GM18505 (cell line): ENCODE results near the gene SCUBE1.

Experiments used
- ATAC-seq: cut with Tn5 transposase; IDR thresholded peaks from one replicate; pipeline ENCODE4 v1.9.1; 2021; ENCODE audit not compliant: unreplicated experiment
- POLR2A ChIP-seq: IDR thresholded peaks from 4 replicates; pipeline ENCODE4 v1.6.1; 2011; ENCODE audit warnings: borderline replicate concordance; ENCODE audit not compliant: insufficient read depth, insufficient read length; ENCODE audit errors: extremely low read depth

SCUBE1 gene

GRCh38 chr22:43177479-43177878 is 165.7 kb downstream of the SCUBE1 start:
- TF ChIP-seq POLR2A, result no peak
- ATAC-seq, result no peak

- ATAC-seq, result no peak
- TF ChIP-seq POLR2A, result no peak
Measured at GRCh38 chr22:43176090-43176489, 167.1 kb downstream of the SCUBE1 start.

- no peak for TF ChIP-seq POLR2A
- no peak for ATAC-seq
Measured at GRCh38 chr22:43174941-43175531, 168.1 kb downstream of the SCUBE1 start.

GRCh38 chr22:43173976-43174720 is 169.0 kb downstream of the SCUBE1 start:
- ATAC-seq, result no peak
- no peak for TF ChIP-seq POLR2A

- no peak for TF ChIP-seq POLR2A
- ATAC-seq, result no peak
Measured at GRCh38 chr22:43173566-43173965, 169.6 kb downstream of the SCUBE1 start.

- ATAC-seq, result no peak
- no peak for TF ChIP-seq POLR2A
Measured at GRCh38 chr22:43172191-43172590, 171.0 kb downstream of the SCUBE1 start.

- no peak for ATAC-seq
- TF ChIP-seq POLR2A, result no peak
Measured at GRCh38 chr22:43171607-43172006, 171.6 kb downstream of the SCUBE1 start.

- ATAC-seq, result no peak
- TF ChIP-seq POLR2A, result no peak
Measured at GRCh38 chr22:43171019-43171491, 172.1 kb downstream of the SCUBE1 start.

GRCh38 chr22:43170131-43170480 is 173.1 kb downstream of the SCUBE1 start:
- no peak for TF ChIP-seq POLR2A
- no peak for ATAC-seq

GRCh38 chr22:43169310-43170130 is 173.7 kb downstream of the SCUBE1 start:
- no peak for TF ChIP-seq POLR2A
- no peak for ATAC-seq

- no peak for TF ChIP-seq POLR2A
- ATAC-seq, result no peak
Measured at GRCh38 chr22:43168471-43169309, 174.5 kb downstream of the SCUBE1 start.

GRCh38 chr22:43167001-43167589 is 176.1 kb downstream of the SCUBE1 start:
- TF ChIP-seq POLR2A, result no peak
- no peak for ATAC-seq
